Testis (tissue), 3 donors: Measurements from ENCODE around the gene OPN3. TPM values are rescaled to one million over a fixed set of nuclear protein-coding genes. Genes with fewer than 3 reads are reported as not detected.
A peak's percentile ranks its signal among the peaks of the same experiment; 100 is the strongest.

Experiments
- DNase-seq: peaks from one replicate; pipeline ENCODE4 v3.0.0-alpha.2; 2019
- H3K27ac ChIP-seq, 2 donors: fragments of 200-600 bp; sonication (generic); one replicate each; pipeline ENCODE4 v1.5.1; 2019
- H3K27me3 ChIP-seq: fragments of 200-600 bp; sonication (generic); one replicate; pipeline ENCODE4 v1.5.1; 2019
- H3K36me3 ChIP-seq: fragments of 200-600 bp; sonication (generic); one replicate; pipeline ENCODE4 v1.5.1; 2017; ENCODE audit warnings: low read depth; ENCODE audit errors: missing control alignments
- H3K4me1 ChIP-seq: fragments of 200-600 bp; sonication (generic); one replicate; pipeline ENCODE4 v1.5.1; 2019
- H3K4me3 ChIP-seq, 2 donors: fragments of 200-600 bp; sonication (generic); one replicate each; pipeline ENCODE4 v1.5.1; 2017 to 2019
- H3K9me3 ChIP-seq: fragments of 200-600 bp; sonication (generic); one replicate; pipeline ENCODE4 v1.5.1; 2017
- POLR2A ChIP-seq: fragments of 450-650 bp; IDR thresholded peaks from one replicate; pipeline ENCODE4 v1.6.1; 2017; ENCODE audit warnings: antibody characterized with exemption, mild to moderate bottlenecking, moderate library complexity
- WGBS, 2 donors: methylation state at CpG; one replicate each; pipeline ENCODE4 v1.1.5; 2018; 5-methylcytosine and 5-hydroxymethylcytosine counted together
- intact Hi-C: fragments of 100-400 bp; cut with DNase I; formaldehyde crosslinking; loops from one replicate; pipeline ENCODE4 v1.15.1; 2023; ENCODE audit warnings: low total_unique reads
- polyA plus RNA-seq: library from polyadenylated mRNA; stranded (reverse); fragments of 350-450 nt; fragmentation: Illumina TruSeq; extraction: RNeasy Lipid Tissue Mini Kit (QIAGEN cat#74804); gene quantifications from one replicate; pipeline ENCODE4 v1.2.3, GENCODE V29; 2014; ENCODE audit warnings: low read depth, low replicate concordance; ENCODE audit not compliant: insufficient read depth
- total RNA-seq, 2 donors: library from RNA; depleted of rRNA; stranded (reverse); fragments of >200 nt; gene quantifications; one replicate each; pipeline ENCODE4 v1.2.3, GENCODE V29; 2016
- TF ChIP-seq, protein P1 (sequence below), 3 experiments: fragments of 450-650 bp in 2 of 3; fragments of 200-600 bp in 1 of 3; sonication (generic) in 1 of 3; IDR thresholded peaks; one replicate each; pipeline ENCODE4 v1.5.1; 2016 to 2019; ENCODE audit warnings: antibody characterized with exemption in 3 of 3, mild to moderate bottlenecking in 2 of 3, moderate library complexity in 1 of 3

Gene OPN3
- total and polyA plus RNA-seq, 3 donors from 2014 or later, result 25.8 to 45.8 (median 41.4) TPM

DNA sequence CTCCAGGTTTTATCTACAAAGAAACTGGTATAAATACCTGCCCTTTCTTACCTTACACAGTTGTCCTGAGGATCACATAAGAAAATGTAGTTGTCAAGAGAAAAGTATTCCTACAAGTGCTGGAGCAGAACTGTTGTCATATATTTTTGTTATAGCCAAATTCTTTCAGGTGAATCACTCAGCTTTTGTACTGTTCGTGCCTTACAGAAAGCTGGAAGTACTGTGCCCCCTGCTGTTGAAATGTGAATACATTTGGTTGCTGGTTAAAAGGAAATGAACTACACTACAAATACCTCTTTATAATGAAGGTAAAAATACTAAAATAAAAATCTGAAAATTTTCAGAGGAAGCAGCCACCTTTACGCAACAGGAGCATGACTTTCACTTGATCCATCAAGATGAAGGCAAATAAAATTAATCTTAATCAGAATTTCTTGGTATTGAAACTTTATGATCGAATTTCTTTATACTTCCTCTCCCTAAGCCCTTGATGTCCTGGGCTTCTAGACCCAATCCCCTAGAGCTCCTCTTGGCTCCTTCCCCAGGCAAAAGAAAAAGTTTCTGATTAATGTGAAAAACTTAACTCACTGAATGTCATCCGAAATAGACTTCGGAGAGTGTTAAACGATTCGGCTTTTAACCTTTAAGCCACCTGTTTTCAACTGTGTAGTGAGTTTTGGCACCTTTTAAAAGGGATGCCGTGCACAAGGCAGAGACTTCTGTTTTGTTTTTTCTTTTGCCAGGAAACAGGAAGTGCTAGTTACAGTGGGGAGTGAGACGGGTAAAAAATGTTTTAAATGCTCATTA lies 12.5 kb downstream of the OPN3 start:
- TF ChIP-seq, protein P1, sequence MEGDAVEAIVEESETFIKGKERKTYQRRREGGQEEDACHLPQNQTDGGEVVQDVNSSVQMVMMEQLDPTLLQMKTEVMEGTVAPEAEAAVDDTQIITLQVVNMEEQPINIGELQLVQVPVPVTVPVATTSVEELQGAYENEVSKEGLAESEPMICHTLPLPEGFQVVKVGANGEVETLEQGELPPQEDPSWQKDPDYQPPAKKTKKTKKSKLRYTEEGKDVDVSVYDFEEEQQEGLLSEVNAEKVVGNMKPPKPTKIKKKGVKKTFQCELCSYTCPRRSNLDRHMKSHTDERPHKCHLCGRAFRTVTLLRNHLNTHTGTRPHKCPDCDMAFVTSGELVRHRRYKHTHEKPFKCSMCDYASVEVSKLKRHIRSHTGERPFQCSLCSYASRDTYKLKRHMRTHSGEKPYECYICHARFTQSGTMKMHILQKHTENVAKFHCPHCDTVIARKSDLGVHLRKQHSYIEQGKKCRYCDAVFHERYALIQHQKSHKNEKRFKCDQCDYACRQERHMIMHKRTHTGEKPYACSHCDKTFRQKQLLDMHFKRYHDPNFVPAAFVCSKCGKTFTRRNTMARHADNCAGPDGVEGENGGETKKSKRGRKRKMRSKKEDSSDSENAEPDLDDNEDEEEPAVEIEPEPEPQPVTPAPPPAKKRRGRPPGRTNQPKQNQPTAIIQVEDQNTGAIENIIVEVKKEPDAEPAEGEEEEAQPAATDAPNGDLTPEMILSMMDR (IDR thresholded peaks at IDR 0.05), result peak in 2 of 3 experiments; percentile 17 to 41
- no peak for TF ChIP-seq POLR2A
- intact Hi-C loops, result no loop called here
- Histone ChIP-seq H3K9me3 (no peaks in the 10 kb centered on the region), H3K27ac (no peak overlapping the region), H3K36me3 (no peaks in the 10 kb centered on the region), H3K4me1 (no peaks in the 10 kb centered on the region), H3K27me3 (no peaks in the 10 kb centered on the region), H3K4me3 (no peak overlapping the region)
- 29 to 53% methylated on average over 9 of the region's 9 CpGs for WGBS, 2 donors
- no peak for DNase-seq

DNA sequence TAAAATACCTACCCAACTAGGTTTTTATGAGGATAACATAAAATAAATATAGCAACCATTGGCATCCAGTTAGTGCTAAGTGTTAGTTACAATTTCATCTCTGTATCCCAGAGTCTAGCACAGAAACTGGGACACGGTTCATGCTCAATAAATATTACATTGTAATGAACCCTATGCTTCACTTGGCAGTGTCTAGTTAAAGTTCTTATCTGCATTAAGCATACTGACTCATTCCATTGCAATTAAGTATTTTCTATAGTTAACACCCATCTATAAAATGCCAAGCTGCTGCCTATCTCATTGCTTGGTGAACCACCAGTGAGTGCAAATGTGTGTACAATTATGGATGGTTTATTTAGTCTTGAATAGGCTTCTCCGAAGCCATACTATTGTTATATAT lies 15.2 kb downstream of the OPN3 start:
- intact Hi-C loops, result no loop called here
- no peaks in the 10 kb centered on the region for H3K9me3 ChIP-seq
- 75 to 79% methylated on average over 2 of the region's 2 CpGs for WGBS, 2 donors
- no peaks in the 10 kb centered on the region for H3K4me1 ChIP-seq
- no peaks in the 10 kb centered on the region for H3K36me3 ChIP-seq
- no peak for DNase-seq
- no peaks in the 10 kb centered on the region for H3K27me3 ChIP-seq
- H3K27ac ChIP-seq, result no peak overlapping the region
- TF ChIP-seq, protein P1 (IDR thresholded peaks at IDR 0.05), result no peak
- TF ChIP-seq POLR2A, result no peak
- H3K4me3 ChIP-seq, result no peak overlapping the region

DNA sequence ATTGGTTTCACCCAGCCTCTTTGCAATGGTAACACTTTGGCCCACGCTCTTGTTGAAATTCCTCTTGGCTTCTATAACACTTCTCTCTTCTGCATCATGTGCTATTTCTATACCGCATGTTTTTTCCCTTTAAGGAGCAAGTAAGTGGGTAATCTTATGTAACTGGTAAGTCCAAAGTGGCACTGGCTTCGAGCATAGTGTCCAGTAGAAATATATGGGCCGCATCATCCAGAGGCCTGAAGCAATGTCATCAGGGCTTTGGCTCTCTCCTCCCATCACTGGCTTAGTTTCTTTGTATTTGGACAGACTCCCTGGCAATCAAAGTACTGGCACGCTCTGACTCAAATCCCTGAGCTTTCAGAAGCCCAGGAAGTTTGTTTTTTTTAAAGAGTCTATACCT lies 17.5 kb downstream of the OPN3 start:
- H3K27me3 ChIP-seq, result no peaks in the 10 kb centered on the region
- 82 to 83% methylated on average over 5 of the region's 5 CpGs for WGBS, 2 donors
- no peaks in the 10 kb centered on the region for H3K9me3 ChIP-seq
- H3K36me3 ChIP-seq, result no peaks in the 10 kb centered on the region
- DNase-seq, result no peak
- H3K27ac ChIP-seq, result no peak overlapping the region
- H3K4me1 ChIP-seq, result no peaks in the 10 kb centered on the region
- no peak for TF ChIP-seq POLR2A
- TF ChIP-seq, protein P1 (IDR thresholded peaks at IDR 0.05), result no peak
- intact Hi-C loops, result no loop called here
- H3K4me3 ChIP-seq, result no peak overlapping the region

DNA sequence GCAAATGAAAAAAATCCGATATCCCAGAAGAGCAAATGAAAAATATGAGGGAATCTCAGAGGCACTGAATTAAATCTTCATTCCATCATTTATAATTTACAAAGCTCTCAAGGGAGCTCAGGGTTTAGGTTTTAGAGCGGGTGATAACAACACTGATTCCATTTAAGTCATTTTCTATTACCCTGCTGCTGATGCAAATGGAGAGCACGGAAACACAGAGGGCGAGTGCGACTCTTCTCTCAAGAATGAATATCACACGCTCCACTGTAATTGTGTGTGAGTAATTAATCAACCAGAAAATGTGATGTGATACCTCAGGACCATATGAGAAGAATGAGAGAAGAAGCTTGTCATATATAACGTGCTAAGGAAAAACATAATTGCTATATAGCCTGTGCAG lies 22.7 kb downstream of the OPN3 start:
- Histone ChIP-seq H3K36me3 (no peaks in the 10 kb centered on the region), H3K4me3 (no peak overlapping the region), H3K27me3 (no peaks in the 10 kb centered on the region), H3K9me3 (no peaks in the 10 kb centered on the region), H3K4me1 (no peaks in the 10 kb centered on the region), H3K27ac (no peak overlapping the region)
- intact Hi-C loops, result loop anchor here (10.0 kb wide), 1 partner anchor 217 kb away; no protein-coding TSS in a partner anchor
- WGBS, 2 donors, result 93 to 95% methylated on average over 7 of the region's 7 CpGs
- no peak for DNase-seq
- TF ChIP-seq POLR2A, result no peak
- TF ChIP-seq, protein P1 (IDR thresholded peaks at IDR 0.05), result no peak
